Stimulated activated CD8-positive, alpha-beta memory T cell treated with anti-CD3 and anti-CD28 coated beads, Interleukin-15, amount 100 ng/mL, for 4 hours (primary cell): ENCODE data around the gene ACACA.

Experiments used
- DNase-seq, 2 donors: peaks; one replicate each; pipeline ENCODE4 v3.0.0-alpha.2; 2020; ENCODE audit warnings: low read depth in 2 of 2

ACACA gene

GRCh38 chr17:37231887-37232286, 174.7 kb downstream of the ACACA start:
- no peak for DNase-seq

GRCh38 chr17:37230633-37231032, 176.0 kb downstream of the ACACA start:
- DNase-seq: no peak

- no peak for DNase-seq
These were observed 181.2 kb downstream of the ACACA start for GRCh38 chr17:37225465-37225864.

GRCh38 chr17:37221865-37222264, 184.8 kb downstream of the ACACA start:
- no peak for DNase-seq

- no peak for DNase-seq
These were observed 186.1 kb downstream of the ACACA start for GRCh38 chr17:37220607-37220953.

- DNase-seq: no peak
These were observed 186.6 kb downstream of the ACACA start for GRCh38 chr17:37219876-37220606.

GRCh38 chr17:37218849-37219248, 187.8 kb downstream of the ACACA start:
- DNase-seq: no peak

- DNase-seq: no peak
These were observed 192.2 kb downstream of the ACACA start for GRCh38 chr17:37214416-37214815.

- DNase-seq: no peak
These were observed 192.7 kb downstream of the ACACA start for GRCh38 chr17:37213927-37214326.

GRCh38 chr17:37212179-37212578, 194.5 kb downstream of the ACACA start:
- DNase-seq: no peak

- no peak for DNase-seq
These were observed 195.5 kb downstream of the ACACA start for GRCh38 chr17:37211136-37211535.

- no peak for DNase-seq
These were observed 199.5 kb downstream of the ACACA start for GRCh38 chr17:37207103-37207502.

- no peak for DNase-seq
These were observed 200.3 kb downstream of the ACACA start for GRCh38 chr17:37206299-37206698.

GRCh38 chr17:37200497-37200896, 206.1 kb downstream of the ACACA start:
- DNase-seq: no peak

GRCh38 chr17:37197336-37197735, 209.3 kb downstream of the ACACA start:
- DNase-seq: no peak

- DNase-seq: no peak
These were observed 212.4 kb downstream of the ACACA start for GRCh38 chr17:37194208-37194607.

- DNase-seq: no peak
These were observed 215.4 kb downstream of the ACACA start for GRCh38 chr17:37191219-37191618.

- no peak for DNase-seq
These were observed 216.1 kb downstream of the ACACA start for GRCh38 chr17:37190493-37190892.

GRCh38 chr17:37188157-37188556, 218.5 kb downstream of the ACACA start:
- no peak for DNase-seq

- no peak for DNase-seq
These were observed 219.4 kb downstream of the ACACA start for GRCh38 chr17:37187262-37187661.

- no peak for DNase-seq
These were observed 223.7 kb downstream of the ACACA start for GRCh38 chr17:37182786-37183465.

GRCh38 chr17:37180376-37180775, 226.3 kb downstream of the ACACA start:
- DNase-seq: no peak

- no peak for DNase-seq
These were observed 226.7 kb downstream of the ACACA start for GRCh38 chr17:37179893-37180292.
